Muscle of leg (tissue), 16 donors: ENCODE data around the gene BCAR3. TPM values are rescaled to one million over a fixed set of nuclear protein-coding genes. Genes with fewer than 3 reads are reported as not detected.
A peak's percentile ranks its signal among the peaks of the same experiment; 100 is the strongest.

Experiments used
- DNase-seq: peaks from one replicate; pipeline ENCODE4 v3.0.0; 2013
- H3K27ac ChIP-seq: one replicate; pipeline ENCODE4 v1.5.1; 2013; ENCODE audit warnings: mild to moderate bottlenecking, low read length, control low read depth
- H3K27me3 ChIP-seq: one replicate; pipeline ENCODE4 v1.6.1; 2013; ENCODE audit warnings: low read length; ENCODE audit not compliant: control insufficient read depth, insufficient read depth
- H3K36me3 ChIP-seq: one replicate; pipeline ENCODE4 v1.6.1; 2013; ENCODE audit warnings: low read length; ENCODE audit not compliant: control insufficient read depth, insufficient read depth
- H3K4me1 ChIP-seq: one replicate; pipeline ENCODE4 v1.6.1; 2013; ENCODE audit warnings: low read length; ENCODE audit not compliant: control insufficient read depth, insufficient read depth
- H3K4me3 ChIP-seq: one replicate; pipeline ENCODE4 v1.5.1; 2013; ENCODE audit warnings: low read length, control low read depth
- H3K9me3 ChIP-seq: replicated peaks from 2 replicates; pipeline ENCODE4 v1.6.1; 2013; ENCODE audit warnings: low read depth, low read length; ENCODE audit not compliant: control insufficient read depth
- WGBS: methylation state at CpG from one replicate; pipeline ENCODE4 v1.1.5; 2013; ENCODE audit warnings: missing lambda C conversion rate; ENCODE audit not compliant: insufficient coverage; 5-methylcytosine and 5-hydroxymethylcytosine counted together
- long read RNA-seq, 11 donors: transcript quantifications; one replicate each; lab custom pipeline, GENCODE V29; 2026
- polyA plus RNA-seq, 8 donors: library from polyadenylated mRNA; unstranded; fragments of 120-200 nt; gene quantifications; one replicate each; pipeline versions ENCODE4 v1.2.1 to v1.2.3, GENCODE V29; 2013; ENCODE audit warnings: inconsistent platforms in 1 of 8, low replicate concordance in 1 of 8; ENCODE audit not compliant: insufficient read length in 8 of 8, insufficient read depth in 1 of 8
- total RNA-seq: library from RNA; stranded (reverse); fragments of 120-200 nt; gene quantifications from one replicate; pipeline ENCODE4 v1.2.4, GENCODE V29; 2013

Gene BCAR3
- total RNA-seq: 15.3 TPM
- 10 to 100 TPM; 15.9 to 19.0 (median 16.4) TPM for polyA plus RNA-seq
- long read RNA-seq, donor 1, partial matches to known transcripts: 0 of 2 reads
- long read RNA-seq, donor 1, other reads (novel, unspliced or antisense): 0 of 2 reads
- long read RNA-seq, donor 2: 0 reads
- long read RNA-seq, donor 3, partial matches to known transcripts: 0 of 5 reads
- long read RNA-seq, donor 3, other reads (novel, unspliced or antisense): 0 of 5 reads
- long read RNA-seq, donor 4, partial matches to known transcripts: 0 of 1 reads
- long read RNA-seq, donor 4, other reads (novel, unspliced or antisense): 0 of 1 reads
- long read RNA-seq, donor 5, partial matches to known transcripts: 0 of 5 reads
- long read RNA-seq, donor 5, other reads (novel, unspliced or antisense): 0 of 5 reads
- long read RNA-seq, donor 6, transcript BCAR3-201 (12 exons, 3,171 nt): major isoform, 5 of 5 reads
- long read RNA-seq, donor 6, partial matches to known transcripts: 0 of 5 reads
- long read RNA-seq, donor 6, other reads (novel, unspliced or antisense): 0 of 5 reads
- long read RNA-seq, donor 7, partial matches to known transcripts: 0 of 5 reads
- long read RNA-seq, donor 7, other reads (novel, unspliced or antisense): 0 of 5 reads
- long read RNA-seq, donor 8, partial matches to known transcripts: 0 of 2 reads
- long read RNA-seq, donor 8, other reads (novel, unspliced or antisense): 0 of 2 reads
- long read RNA-seq, donor 9, partial matches to known transcripts: 5 of 7 reads
- long read RNA-seq, donor 9, other reads (novel, unspliced or antisense): 0 of 7 reads
- long read RNA-seq, donor 10, partial matches to known transcripts: 5 of 7 reads
- long read RNA-seq, donor 10, other reads (novel, unspliced or antisense): 0 of 7 reads
- long read RNA-seq, donor 11, partial matches to known transcripts: 0 of 3 reads
- long read RNA-seq, donor 11, other reads (novel, unspliced or antisense): 0 of 3 reads

- no peaks in the 10 kb centered on the region for H3K9me3 ChIP-seq
- peak; percentile 76 for DNase-seq
- no peaks in the 10 kb centered on the region for H3K27me3 ChIP-seq
- H3K4me3 ChIP-seq: peak within 1 kb of the TSS; percentile 80
- under 1% methylated on average over 103 of the region's 105 CpGs for WGBS
- H3K4me1 ChIP-seq: peaks cover 28% of the 10 kb centered on the region
- H3K27ac ChIP-seq: peak within 1 kb of the TSS; percentile 81
- H3K36me3 ChIP-seq: peaks cover 3% of the 10 kb centered on the region
These were observed at the start of gene BCAR3 for GRCh38 chr1:93681101-93681988. Gene BCAR3, minus strand, starts transcription at chr1:93681837. Its CDS starts 6,907 bp downstream, at chr1:93674930.

GRCh38 chr1:93730621-93731020 lies 49.0 kb upstream of the BCAR3 start:
- no peak overlapping the region for H3K27ac ChIP-seq
- no peaks in the 10 kb centered on the region for H3K27me3 ChIP-seq
- no peaks in the 10 kb centered on the region for H3K36me3 ChIP-seq
- no CpG with 5 or more reads among the region's 2 CpGs for WGBS
- H3K4me3 ChIP-seq: no peak overlapping the region
- no peaks in the 10 kb centered on the region for H3K9me3 ChIP-seq
- H3K4me1 ChIP-seq: peaks cover 19% of the 10 kb centered on the region
- no peak for DNase-seq

- Histone ChIP-seq H3K27me3 (no peaks in the 10 kb centered on the region), H3K27ac (no peak overlapping the region), H3K4me3 (no peak overlapping the region), H3K36me3 (no peaks in the 10 kb centered on the region), H3K4me1 (peaks cover 19% of the 10 kb centered on the region), H3K9me3 (no peaks in the 10 kb centered on the region)
- WGBS: 52% methylated on average over 3 of the region's 4 CpGs
- peak; percentile 56 for DNase-seq
These were observed 48.3 kb upstream of the BCAR3 start for GRCh38 chr1:93729906-93730305.

GRCh38 chr1:93729502-93729901 lies 47.9 kb upstream of the BCAR3 start:
- peak; percentile 19 for DNase-seq
- peaks cover 20% of the 10 kb centered on the region for H3K4me1 ChIP-seq
- WGBS: 86% methylated on average over 2 of the region's 4 CpGs
- no peaks in the 10 kb centered on the region for H3K9me3 ChIP-seq
- H3K36me3 ChIP-seq: no peaks in the 10 kb centered on the region
- no peak overlapping the region for H3K4me3 ChIP-seq
- no peaks in the 10 kb centered on the region for H3K27me3 ChIP-seq
- H3K27ac ChIP-seq: peak overlapping the region; percentile 7

- Histone ChIP-seq H3K4me1 (peaks cover 29% of the 10 kb centered on the region), H3K4me3 (no peak overlapping the region), H3K36me3 (no peaks in the 10 kb centered on the region), H3K27ac (no peak overlapping the region), H3K27me3 (no peaks in the 10 kb centered on the region), H3K9me3 (no peaks in the 10 kb centered on the region)
- 70% methylated on average over 5 of the region's 13 CpGs for WGBS
- peak; percentile 69 for DNase-seq
These were observed 47.0 kb upstream of the BCAR3 start for GRCh38 chr1:93728480-93729131.

GRCh38 chr1:93723733-93724270 lies 42.2 kb upstream of the BCAR3 start:
- no CpG with 5 or more reads among the region's 5 CpGs for WGBS
- peaks cover 47% of the 10 kb centered on the region for H3K4me1 ChIP-seq
- no peaks in the 10 kb centered on the region for H3K9me3 ChIP-seq
- no peak for DNase-seq
- no peak overlapping the region for H3K4me3 ChIP-seq
- peak overlapping the region; percentile 59 for H3K27ac ChIP-seq
- no peaks in the 10 kb centered on the region for H3K36me3 ChIP-seq
- H3K27me3 ChIP-seq: no peaks in the 10 kb centered on the region

- Histone ChIP-seq H3K9me3 (no peaks in the 10 kb centered on the region), H3K36me3 (no peaks in the 10 kb centered on the region), H3K4me1 (peaks cover 40% of the 10 kb centered on the region), H3K4me3 (no peak overlapping the region), H3K27ac (peak overlapping the region; percentile 73), H3K27me3 (no peaks in the 10 kb centered on the region)
- DNase-seq: peak; percentile 60
- 42% methylated on average over 5 of the region's 6 CpGs for WGBS
These were observed 41.5 kb upstream of the BCAR3 start for GRCh38 chr1:93723110-93723509.

GRCh38 chr1:93722081-93723031 lies 40.7 kb upstream of the BCAR3 start:
- Histone ChIP-seq H3K27ac (peak overlapping the region; percentile 73), H3K4me3 (no peak overlapping the region), H3K27me3 (no peaks in the 10 kb centered on the region), H3K36me3 (no peaks in the 10 kb centered on the region), H3K9me3 (no peaks in the 10 kb centered on the region), H3K4me1 (peaks cover 37% of the 10 kb centered on the region)
- peak; percentile 40 for DNase-seq
- 36% methylated on average over 11 of the region's 21 CpGs for WGBS
